ENCODE results near the gene FES. TPM values are rescaled to one million over a fixed set of nuclear protein-coding genes. Genes with fewer than 3 reads are reported as not detected.
A peak's percentile ranks its signal among the peaks of the same experiment; 100 is the strongest.

Gene FES
- total RNA-seq, 3 donors from 2014 or later (not counting 1 experiment from before 2014, with no cell fraction given): 35.8 to 70.3 (median 52.5) TPM

GRCh38 chr15:90902040-90902839 lies 17.9 kb downstream of the FES start:
- no peaks in the 10 kb centered on the region for H3K27me3 Mint-ChIP-seq (ENCODE audit: low read depth in 2 of 2)
- DNase-seq: peak; percentile 62 to 87
- peak overlapping the region; percentile 75 for H3K4me3 ChIP-seq (ENCODE audit: low read length)
- TF ChIP-seq, protein P1, sequence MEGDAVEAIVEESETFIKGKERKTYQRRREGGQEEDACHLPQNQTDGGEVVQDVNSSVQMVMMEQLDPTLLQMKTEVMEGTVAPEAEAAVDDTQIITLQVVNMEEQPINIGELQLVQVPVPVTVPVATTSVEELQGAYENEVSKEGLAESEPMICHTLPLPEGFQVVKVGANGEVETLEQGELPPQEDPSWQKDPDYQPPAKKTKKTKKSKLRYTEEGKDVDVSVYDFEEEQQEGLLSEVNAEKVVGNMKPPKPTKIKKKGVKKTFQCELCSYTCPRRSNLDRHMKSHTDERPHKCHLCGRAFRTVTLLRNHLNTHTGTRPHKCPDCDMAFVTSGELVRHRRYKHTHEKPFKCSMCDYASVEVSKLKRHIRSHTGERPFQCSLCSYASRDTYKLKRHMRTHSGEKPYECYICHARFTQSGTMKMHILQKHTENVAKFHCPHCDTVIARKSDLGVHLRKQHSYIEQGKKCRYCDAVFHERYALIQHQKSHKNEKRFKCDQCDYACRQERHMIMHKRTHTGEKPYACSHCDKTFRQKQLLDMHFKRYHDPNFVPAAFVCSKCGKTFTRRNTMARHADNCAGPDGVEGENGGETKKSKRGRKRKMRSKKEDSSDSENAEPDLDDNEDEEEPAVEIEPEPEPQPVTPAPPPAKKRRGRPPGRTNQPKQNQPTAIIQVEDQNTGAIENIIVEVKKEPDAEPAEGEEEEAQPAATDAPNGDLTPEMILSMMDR (IDR thresholded peaks at IDR 0.05): peak; percentile 71
- H3K36me3 Mint-ChIP-seq: no peaks in the 10 kb centered on the region
- H3K4me1 Mint-ChIP-seq: peaks cover 22 to 28% of the 10 kb centered on the region in 2 donors
- intact Hi-C loops (cut with micrococcal nuclease): loop anchor here (1.0 kb wide), 1 partner anchor 30 kb away; the partner anchor contains the start of gene HDDC3
- peak overlapping the region; percentile 74 for H3K27ac ChIP-seq (ENCODE audit: low read length)
- peaks cover 17% of the 10 kb centered on the region for H3K4me1 ChIP-seq (ENCODE audit: control insufficient read depth, insufficient read depth, low read length)
- H3K9me3 ChIP-seq (ENCODE audit: control insufficient read depth, insufficient read depth, low read length): no peaks in the 10 kb centered on the region
- peak overlapping the region; percentile 87 to 88 for H3K27ac Mint-ChIP-seq
- H3K4me3 Mint-ChIP-seq: peak overlapping the region; percentile 93
- no peaks in the 10 kb centered on the region for H3K9me3 Mint-ChIP-seq
- peaks cover 22% of the 10 kb centered on the region for H3K36me3 ChIP-seq (ENCODE audit: control insufficient read depth, insufficient read depth, low read length)
- peak; percentile 72 to 85 (median 81) for ATAC-seq
- WGBS (ENCODE audit: insufficient coverage): under 1% methylated on average over 71 of the region's 71 CpGs
- H3K27me3 ChIP-seq (ENCODE audit: control insufficient read depth, insufficient read depth, low read length): no peaks in the 10 kb centered on the region

- H3K36me3 Mint-ChIP-seq: no peaks in the 10 kb centered on the region
- Histone ChIP-seq H3K27me3 (ENCODE audit: control insufficient read depth, insufficient read depth, low read length) (no peaks in the 10 kb centered on the region), H3K4me3 (ENCODE audit: low read length) (peak within 1 kb of the TSS; percentile 75), H3K9me3 (ENCODE audit: control insufficient read depth, insufficient read depth, low read length) (no peaks in the 10 kb centered on the region), H3K36me3 (ENCODE audit: control insufficient read depth, insufficient read depth, low read length) (peaks cover 31% of the 10 kb centered on the region), H3K27ac (ENCODE audit: low read length) (peak within 1 kb of the TSS; percentile 82), H3K4me1 (ENCODE audit: control insufficient read depth, insufficient read depth, low read length) (peaks cover 17% of the 10 kb centered on the region)
- TF ChIP-seq, protein P1 (IDR thresholded peaks at IDR 0.05): no peak
- peak within 1 kb of the TSS; percentile 88 to 92 for H3K27ac Mint-ChIP-seq
- H3K4me1 Mint-ChIP-seq: peaks cover 22 to 28% of the 10 kb centered on the region in 2 donors
- DNase-seq (peak; percentile 49 to 83), ATAC-seq (peak; percentile 66 to 78 (median 67))
- H3K9me3 Mint-ChIP-seq: no peaks in the 10 kb centered on the region
- intact Hi-C loops (cut with micrococcal nuclease): loop anchor here (1.0 kb wide), 2 partner anchors 26 to 29 kb away; partner anchors contain the start of gene HDDC3
- H3K4me3 Mint-ChIP-seq: peak within 1 kb of the TSS; percentile 93
- WGBS (ENCODE audit: insufficient coverage): under 1% methylated on average over 81 of the region's 81 CpGs
- H3K27me3 Mint-ChIP-seq (ENCODE audit: low read depth in 2 of 2): no peaks in the 10 kb centered on the region
Observed at GRCh38 chr15:90902840-90903732, 18.8 kb downstream of the FES start, which contains the start of gene MAN2A2. Gene MAN2A2, plus strand, starts transcription at chr15:90903302. Its CDS starts 906 bp downstream, at chr15:90904208.

DNA sequence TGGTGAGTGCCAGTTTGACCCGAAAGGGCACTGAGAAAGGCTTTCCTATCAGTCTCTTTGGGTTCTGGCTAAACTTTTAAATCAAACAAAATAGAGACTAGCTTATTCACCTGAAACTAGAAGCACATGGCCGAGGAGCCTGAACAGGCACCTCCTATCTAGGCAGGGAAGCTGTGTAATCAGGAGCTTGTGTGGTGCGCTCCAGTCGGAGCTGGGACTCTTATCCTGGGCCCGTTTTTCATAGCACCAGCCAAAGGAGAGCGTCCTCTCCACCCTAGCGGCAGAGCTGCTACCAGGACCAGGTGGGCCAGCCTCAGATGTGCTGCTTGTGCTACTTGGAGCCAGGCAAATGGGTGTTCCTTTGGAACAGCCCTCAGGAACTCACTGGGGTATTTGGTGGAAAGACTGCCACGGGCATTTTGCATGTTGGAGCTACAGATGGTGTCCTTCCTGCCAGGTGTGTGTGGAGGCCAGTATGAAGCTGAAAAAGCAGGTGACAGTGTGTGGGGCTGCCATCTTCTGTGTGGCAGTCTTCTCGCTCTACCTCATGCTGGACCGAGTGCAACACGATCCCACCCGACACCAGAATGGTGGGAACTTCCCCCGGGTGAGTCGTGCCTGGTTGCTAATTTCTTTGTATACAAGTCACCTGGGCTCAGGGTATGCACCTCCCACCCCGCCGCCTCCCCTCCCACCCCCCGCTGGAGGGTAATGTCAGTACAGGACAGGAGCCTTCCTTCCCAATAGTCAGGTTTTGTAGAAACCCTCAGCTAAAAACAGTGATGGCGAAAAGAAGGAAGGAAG lies 19.6 kb downstream of the FES start:
- intact Hi-C loops (cut with micrococcal nuclease): loop anchor here (1.0 kb wide), 1 partner anchor 25 kb away; no protein-coding TSS in a partner anchor
- Mint-ChIP-seq H3K4me3 (peak overlapping the region; percentile 88), H3K9me3 (no peaks in the 10 kb centered on the region), H3K27ac (peak overlapping the region; percentile 75 to 92), H3K36me3 (no peaks in the 10 kb centered on the region), H3K27me3 (ENCODE audit: low read depth in 2 of 2) (no peaks in the 10 kb centered on the region), H3K4me1 (peaks cover 22 to 28% of the 10 kb centered on the region in 2 donors)
- DNase-seq (no peak), ATAC-seq (no peak)
- TF ChIP-seq, protein P1 (IDR thresholded peaks at IDR 0.05): no peak
- Histone ChIP-seq H3K36me3 (ENCODE audit: control insufficient read depth, insufficient read depth, low read length) (peaks cover 36% of the 10 kb centered on the region), H3K27me3 (ENCODE audit: control insufficient read depth, insufficient read depth, low read length) (no peaks in the 10 kb centered on the region), H3K4me1 (ENCODE audit: control insufficient read depth, insufficient read depth, low read length) (peaks cover 17% of the 10 kb centered on the region), H3K4me3 (ENCODE audit: low read length) (peak overlapping the region; percentile 72), H3K9me3 (ENCODE audit: control insufficient read depth, insufficient read depth, low read length) (no peaks in the 10 kb centered on the region), H3K27ac (ENCODE audit: low read length) (peak overlapping the region; percentile 82)
- 76% methylated on average over 15 of the region's 18 CpGs for WGBS (ENCODE audit: insufficient coverage)
